Activated T-helper 2 cell treated with anti-CD3 and anti-CD28 coated beads, Interferon-gamma antibody, Interleukin-2, Interleukin-4, amounts not matched to agents 10 μg/mL and 5 μg/mL and 100 μg/mL, durations not matched to agents 14 hours and 24 hours and 36 hours (primary cell): ENCODE results near the gene DUSP22. TPM values are rescaled to one million over a fixed set of nuclear protein-coding genes. Genes with fewer than 3 reads are reported as not detected.

Experiments
- DNase-seq: peaks from one replicate; pipeline ENCODE4 v3.0.0; 2021; ENCODE audit warnings: low spot score
- H3K27ac Mint-ChIP-seq: one replicate; pipeline ENCODE4 v1.8.0; 2021; ENCODE audit warnings: mixed read lengths
- H3K27me3 Mint-ChIP-seq: one replicate; pipeline ENCODE4 v1.8.0; 2021; ENCODE audit warnings: low read depth, mixed read lengths
- H3K36me3 Mint-ChIP-seq: one replicate; pipeline ENCODE4 v1.8.0; 2021; ENCODE audit warnings: low read depth, mixed read lengths
- H3K4me1 Mint-ChIP-seq: one replicate; pipeline ENCODE4 v1.8.0; 2021; ENCODE audit warnings: low read depth, mixed read lengths
- H3K4me3 Mint-ChIP-seq: one replicate; pipeline ENCODE4 v1.8.0; 2021; ENCODE audit warnings: low read depth, mild to moderate bottlenecking, moderate library complexity, mixed read lengths
- H3K9me3 Mint-ChIP-seq: one replicate; pipeline ENCODE4 v1.8.0; 2021; ENCODE audit warnings: mixed read lengths
- intact Hi-C: fragments of 100-400 bp; cut with micrococcal nuclease; formaldehyde crosslinking; loops from one replicate; pipeline ENCODE4 v1.15.1; 2023
- total RNA-seq: library from RNA; stranded (reverse); gene quantifications from 2 replicates; pipeline ENCODE4 v1.2.3, GENCODE V29; 2022

DUSP22 gene
- total RNA-seq, 1 donor from 2014 or later: 27.5 TPM

GRCh38 chr6:399785-400534 is 107.7 kb downstream of the DUSP22 start:
- peak; percentile 57 for DNase-seq
- no peaks in the 10 kb centered on the region for H3K9me3 Mint-ChIP-seq
- H3K27me3 Mint-ChIP-seq: no peaks in the 10 kb centered on the region
- peak overlapping the region; percentile 78 for H3K27ac Mint-ChIP-seq
- H3K4me1 Mint-ChIP-seq: peaks cover 86% of the 10 kb centered on the region
- H3K36me3 Mint-ChIP-seq: peaks cover 95% of the 10 kb centered on the region
- intact Hi-C loops: loop anchor here (2.0 to 5.0 kb wide), 3 partner anchors 47 to 312 kb away; partner anchors contain the start of gene DUSP22
- H3K4me3 Mint-ChIP-seq: peak overlapping the region; percentile 72

- Mint-ChIP-seq H3K9me3 (no peaks in the 10 kb centered on the region), H3K4me3 (peak overlapping the region; percentile 76), H3K27me3 (no peaks in the 10 kb centered on the region), H3K36me3 (peaks cover 95% of the 10 kb centered on the region), H3K27ac (peak overlapping the region; percentile 93), H3K4me1 (peaks cover 87% of the 10 kb centered on the region)
- no peak for DNase-seq
- intact Hi-C loops: loop anchor here (5.0 kb wide), 2 partner anchors 46 to 311 kb away; no protein-coding TSS in a partner anchor
Observed at GRCh38 chr6:400815-401214, 108.5 kb downstream of the DUSP22 start.

Other genes with a start within 250 kb of the DUSP22 start
- 1,053 and 1,062 TPM in 2 replicates for gene IRF4, start 99.3 kb downstream of the DUSP22 start, total RNA-seq